SK-N-MC (cell line): ENCODE measurements around the gene PDE9A.

ENCODE experiments used
- DNase-seq: peaks from one replicate; pipeline ENCODE4 v3.0.0-alpha.2; 2011; ENCODE audit warnings: low read depth, low spot score
- H3K27ac ChIP-seq: fragments of 200-600 bp; sonication (generic); 2 replicates; pipeline ENCODE4 v1.5.1; 2016; ENCODE audit warnings: mixed run types
- H3K36me3 ChIP-seq: fragments of 200-600 bp; sonication (generic); 2 replicates; pipeline ENCODE4 v1.6.1; 2017; ENCODE audit warnings: antibody characterized with exemption, low read length, mixed read lengths; ENCODE audit not compliant: insufficient read depth
- H3K4me3 ChIP-seq: fragments of 200-600 bp; sonication (generic); 2 replicates; pipeline ENCODE4 v1.5.1; 2016
- H3K9ac ChIP-seq: fragments of 200-600 bp; sonication (generic); 2 replicates; pipeline ENCODE4 v1.8.0; 2017; ENCODE audit warnings: mixed run types, mixed read lengths; ENCODE audit not compliant: insufficient read length
- H3K9me3 ChIP-seq: fragments of 200-600 bp; sonication (generic); 2 replicates; pipeline ENCODE4 v1.6.1; 2017; ENCODE audit warnings: low read depth, mild to moderate bottlenecking, antibody characterized with exemption, low read length, moderate library complexity, mixed read lengths
- EZH2 ChIP-seq: fragments of 200-600 bp; sonication (generic); IDR thresholded peaks from one replicate; pipeline ENCODE4 v1.6.1; 2017; ENCODE audit warnings: antibody characterized with exemption
- FOXP2 ChIP-seq: optimal IDR thresholded peaks from 2 replicates; pipeline ENCODE3; 2011; ENCODE audit warnings: mild to moderate bottlenecking, moderate library complexity; ENCODE audit not compliant: insufficient read depth; ENCODE audit errors: extremely low read length, control extremely low read depth
- POLR2AphosphoS5 ChIP-seq: IDR thresholded peaks from 2 replicates; pipeline ENCODE4 v1.6.1; 2012; ENCODE audit warnings: mild to moderate bottlenecking, low read depth, low read length, borderline replicate concordance

Gene PDE9A

DNA sequence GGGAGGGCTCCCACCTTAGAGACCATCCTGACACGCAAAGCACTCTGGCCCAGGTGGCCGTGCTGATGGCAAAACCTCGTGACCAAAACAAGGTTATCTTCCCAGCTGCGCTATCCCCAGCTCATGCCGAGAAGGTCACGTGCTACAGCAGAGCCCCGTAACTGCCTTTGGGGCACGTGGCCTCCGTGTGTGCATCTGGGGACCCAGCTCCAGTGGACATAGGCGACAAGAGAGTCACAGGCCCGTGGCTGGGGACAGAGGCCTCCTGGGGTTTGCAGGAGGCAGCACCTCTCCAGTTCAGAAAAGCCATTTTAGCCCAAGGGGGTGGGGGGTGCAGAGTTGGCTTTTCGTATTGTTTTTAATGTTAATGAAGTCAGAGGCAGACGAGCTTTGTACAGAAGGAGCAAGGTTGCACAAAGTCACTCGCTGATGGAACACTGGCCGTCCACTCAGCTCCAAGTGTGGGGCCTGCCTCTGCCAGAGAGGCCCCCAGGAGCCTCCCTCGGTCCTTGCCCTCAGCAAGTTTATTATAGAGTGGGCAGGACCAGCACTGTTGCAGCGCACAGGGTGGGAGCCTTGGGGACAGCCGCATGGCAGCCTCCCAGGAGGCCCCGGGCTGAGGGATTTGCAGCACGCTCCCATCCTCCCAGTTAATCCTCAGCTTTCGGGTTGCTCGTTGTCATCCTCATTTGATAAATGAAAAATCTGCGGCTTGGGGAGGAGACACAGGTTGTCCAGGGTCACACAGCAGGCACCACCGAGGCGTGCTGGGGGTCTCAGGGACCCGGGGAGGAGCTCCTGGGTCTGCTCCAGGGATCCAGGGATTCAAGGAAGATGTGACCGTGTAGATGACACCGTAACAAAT is 8.0 kb upstream of the PDE9A start:
- H3K4me3 ChIP-seq = no peak overlapping the region
- no peaks in the 10 kb centered on the region for H3K36me3 ChIP-seq
- TF ChIP-seq FOXP2 (no peak), POLR2AphosphoS5 (no peak), EZH2 (no peak)
- DNase-seq = no peak
- no peak overlapping the region for H3K9ac ChIP-seq
- H3K27ac ChIP-seq = no peak overlapping the region
- H3K9me3 ChIP-seq = no peaks in the 10 kb centered on the region

DNA sequence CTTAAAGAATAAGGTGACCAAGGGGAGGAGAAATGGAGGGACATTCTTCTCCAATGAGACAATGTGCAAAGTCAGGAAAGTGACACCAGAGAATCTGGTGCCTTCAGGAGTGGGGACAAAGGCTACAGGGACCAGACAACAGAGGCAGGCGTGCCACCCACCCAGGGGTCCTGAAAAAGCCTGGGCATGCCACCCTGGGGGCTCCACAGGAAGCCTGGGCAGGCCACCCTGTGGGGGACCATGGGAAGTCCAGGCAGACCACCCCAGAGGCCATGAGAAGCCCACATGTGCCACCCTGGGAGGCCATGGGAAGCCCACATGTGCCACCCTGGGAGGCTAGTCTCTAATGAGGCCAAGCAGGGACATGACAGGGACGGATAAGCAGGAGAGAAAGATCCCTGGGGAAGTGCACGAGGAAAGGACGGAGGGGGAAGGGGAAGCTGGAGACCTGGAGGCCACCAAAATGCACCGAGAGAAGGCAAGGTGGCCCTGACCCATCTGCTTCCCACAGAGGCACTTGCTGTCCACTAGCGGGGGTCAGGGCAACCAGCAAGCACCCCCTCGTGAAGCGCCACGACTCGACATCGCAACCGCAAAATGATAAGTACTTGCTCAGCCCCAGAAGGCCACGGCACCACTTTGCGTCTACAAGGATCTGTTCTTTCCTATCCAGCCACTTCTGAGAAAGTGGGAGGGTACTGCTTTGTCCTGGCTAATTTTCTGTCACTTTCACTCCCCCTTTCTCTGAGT is 7.2 kb upstream of the PDE9A start:
- H3K27ac ChIP-seq = no peak overlapping the region
- TF ChIP-seq POLR2AphosphoS5 = no peak
- TF ChIP-seq FOXP2 = no peak
- TF ChIP-seq EZH2 = no peak
- no peaks in the 10 kb centered on the region for H3K36me3 ChIP-seq
- DNase-seq = no peak
- H3K4me3 ChIP-seq = no peak overlapping the region
- H3K9ac ChIP-seq = no peak overlapping the region
- H3K9me3 ChIP-seq = no peaks in the 10 kb centered on the region

- TF ChIP-seq FOXP2 (no peak), EZH2 (no peak), POLR2AphosphoS5 (no peak)
- Histone ChIP-seq H3K36me3 (no peaks in the 10 kb centered on the region), H3K4me3 (no peak overlapping the region), H3K9me3 (no peaks in the 10 kb centered on the region), H3K9ac (no peak overlapping the region), H3K27ac (no peak overlapping the region)
- DNase-seq = no peak
Observed at GRCh38 chr21:42646836-42647235, 6.6 kb upstream of the PDE9A start.

DNA sequence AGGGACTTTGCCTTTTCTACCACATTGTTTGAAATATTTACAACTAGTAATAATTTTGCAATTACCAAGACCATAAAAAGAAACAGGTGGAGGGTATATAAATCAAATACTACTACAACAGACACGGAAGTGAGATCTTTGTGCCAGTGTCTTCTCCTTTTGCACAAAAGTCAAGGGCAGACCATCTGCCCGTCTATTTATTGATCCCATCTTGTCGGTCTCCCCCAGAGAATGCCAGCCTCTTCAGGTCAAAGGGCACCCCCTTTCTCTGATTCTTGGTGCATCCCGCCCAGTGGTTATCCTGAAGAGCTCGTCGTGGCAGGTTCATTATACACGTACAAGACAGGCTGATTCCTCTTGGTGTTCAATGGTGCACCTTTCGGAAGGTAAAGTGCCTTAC is 4.8 kb upstream of the PDE9A start:
- Histone ChIP-seq H3K36me3 (no peaks in the 10 kb centered on the region), H3K9ac (no peak overlapping the region), H3K9me3 (no peaks in the 10 kb centered on the region), H3K4me3 (no peak overlapping the region), H3K27ac (no peak overlapping the region)
- TF ChIP-seq EZH2 (no peak), FOXP2 (no peak), POLR2AphosphoS5 (no peak)
- no peak for DNase-seq

DNA sequence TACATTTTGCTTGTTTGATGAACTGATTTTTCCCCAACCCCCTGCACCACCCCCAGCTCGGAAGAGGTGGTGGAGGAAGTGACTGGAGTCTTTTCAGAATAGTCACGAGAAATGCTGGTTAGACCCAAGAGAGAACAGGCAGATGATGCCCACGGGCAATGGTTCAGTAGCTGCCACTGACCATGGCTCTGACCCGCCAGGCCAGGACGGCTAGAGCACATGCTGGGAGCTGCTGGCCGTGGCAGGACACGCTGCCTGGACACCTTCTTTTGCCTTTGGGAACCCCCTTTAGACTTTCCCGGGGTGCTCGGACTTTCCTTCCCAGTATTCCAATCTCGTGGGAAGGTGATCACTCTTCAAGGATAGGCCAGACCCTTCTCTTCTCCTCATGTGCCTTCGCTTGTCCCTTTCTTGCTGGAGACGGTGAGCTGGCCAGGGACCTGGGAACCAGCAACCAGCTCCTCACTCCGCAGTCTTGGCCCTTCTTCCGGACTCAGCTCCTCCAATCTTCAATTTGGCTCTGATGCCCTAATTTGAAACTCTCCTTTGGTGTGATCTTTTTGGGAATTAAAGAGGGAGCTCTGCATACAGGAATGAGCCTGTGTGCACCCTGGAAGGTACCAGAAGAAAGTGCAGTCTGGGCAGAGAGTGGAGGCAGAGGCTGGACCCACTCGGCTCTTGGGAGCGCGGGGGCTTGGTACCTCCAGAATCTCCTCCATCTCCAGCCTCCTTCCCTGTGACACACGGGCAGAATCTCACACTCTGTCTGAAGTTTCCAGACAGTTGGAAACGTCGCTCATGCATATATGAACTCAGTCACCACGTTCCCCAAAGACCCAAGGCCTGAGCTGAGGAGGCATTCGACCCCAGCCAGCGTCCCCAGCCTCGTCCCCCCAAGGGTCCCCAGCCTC is 4.0 kb upstream of the PDE9A start:
- DNase-seq = no peak
- TF ChIP-seq POLR2AphosphoS5 = no peak
- no peak for TF ChIP-seq FOXP2
- no peak for TF ChIP-seq EZH2
- Histone ChIP-seq H3K9me3 (no peaks in the 10 kb centered on the region), H3K27ac (no peak overlapping the region), H3K36me3 (no peaks in the 10 kb centered on the region), H3K4me3 (no peak overlapping the region), H3K9ac (no peak overlapping the region)

DNA sequence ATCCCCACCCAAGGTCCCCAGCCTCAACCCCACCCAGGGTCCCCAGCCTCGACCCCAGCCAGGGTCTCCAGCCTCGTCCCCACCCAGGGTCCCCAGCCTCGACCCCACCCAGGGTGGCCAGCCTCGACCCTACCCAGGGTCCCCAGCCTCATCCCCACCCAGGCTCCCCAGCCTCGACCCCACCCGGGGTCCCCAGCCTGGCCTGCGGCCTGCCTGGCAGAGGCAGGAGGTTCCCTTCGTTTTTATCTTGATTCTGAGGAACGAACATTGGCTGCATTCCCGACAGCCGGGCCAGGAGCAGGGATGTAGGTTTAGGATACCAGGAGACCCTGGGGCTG is 3.4 kb upstream of the PDE9A start:
- no peak overlapping the region for H3K27ac ChIP-seq
- no peaks in the 10 kb centered on the region for H3K36me3 ChIP-seq
- TF ChIP-seq POLR2AphosphoS5 (no peak), EZH2 (no peak), FOXP2 (no peak)
- H3K9me3 ChIP-seq = no peaks in the 10 kb centered on the region
- DNase-seq = no peak
- no peak overlapping the region for H3K9ac ChIP-seq
- H3K4me3 ChIP-seq = no peak overlapping the region

DNA sequence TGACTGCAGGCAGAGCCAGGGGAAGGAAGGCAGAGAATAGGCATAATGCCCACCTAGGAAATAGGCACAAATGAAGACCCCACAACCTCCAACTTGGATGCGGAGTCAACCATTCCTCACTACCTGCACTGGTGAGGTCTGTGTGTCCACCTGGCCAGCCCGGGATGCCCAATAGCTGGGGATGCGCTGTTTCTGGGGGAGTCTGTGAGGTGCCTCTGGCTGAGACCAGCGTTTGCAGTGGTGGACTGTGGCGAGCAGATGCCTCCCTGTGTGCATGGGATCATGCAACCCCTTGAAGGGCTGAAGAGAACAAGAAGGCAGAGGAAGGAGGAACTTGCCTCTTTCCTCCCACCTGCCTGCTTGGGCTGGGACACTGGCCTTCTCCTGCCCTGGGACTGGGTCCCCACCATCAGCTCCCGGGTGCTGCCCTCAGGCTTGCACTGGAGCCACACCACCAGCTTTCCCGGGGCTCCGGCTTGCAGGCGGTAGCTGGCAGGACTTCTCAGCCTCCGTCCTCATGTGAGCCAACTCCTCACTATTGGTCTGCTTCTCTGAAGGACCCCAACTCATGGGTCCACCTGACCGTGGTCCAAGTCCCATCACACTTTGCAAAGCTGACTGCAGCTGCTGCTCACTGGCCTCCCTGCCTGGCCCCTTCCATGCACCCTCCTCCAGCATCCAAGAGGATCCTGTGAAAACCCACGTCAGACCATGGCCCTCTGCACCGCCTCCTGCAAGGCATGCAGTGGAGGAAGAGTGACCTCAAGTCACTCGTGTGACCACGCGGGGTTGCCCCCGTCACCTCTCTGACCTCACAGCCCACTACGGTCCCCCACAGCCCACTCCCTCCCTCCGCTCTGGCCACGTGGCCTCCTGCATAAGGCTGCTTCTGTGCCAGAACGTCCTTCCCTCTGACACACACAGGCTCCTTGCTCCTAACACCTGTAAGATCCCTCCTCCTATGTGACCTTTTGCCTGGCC is 2.7 kb upstream of the PDE9A start:
- Histone ChIP-seq H3K9ac (no peak overlapping the region), H3K27ac (no peak overlapping the region), H3K9me3 (no peaks in the 10 kb centered on the region), H3K4me3 (no peak overlapping the region), H3K36me3 (no peaks in the 10 kb centered on the region)
- no peak for TF ChIP-seq FOXP2
- TF ChIP-seq EZH2 = no peak
- TF ChIP-seq POLR2AphosphoS5 = no peak
- no peak for DNase-seq
